CD4-positive, alpha-beta memory T cell (primary cell): Measurements from ENCODE around the gene ZFYVE27. TPM values are rescaled to one million over a fixed set of nuclear protein-coding genes. Genes with fewer than 3 reads are reported as not detected.
A peak's percentile ranks its signal among the peaks of the same experiment; 100 is the strongest.

Experiments used
- CTCF ChIA-PET: fragments of 350-600 bp; sonication (Branson Sonifier 250); formaldehyde crosslinking; loops from one replicate; lab custom pipeline; 2021; ENCODE audit warnings: inconsistent platforms; ENCODE audit not compliant: partially characterized antibody; lab: Charles Lee
- POLR2A ChIA-PET: fragments of 350-600 bp; sonication (Branson Sonifier 250); formaldehyde crosslinking; loops from one replicate; lab custom pipeline; 2021; ENCODE audit not compliant: partially characterized antibody; lab: Charles Lee
- DNase-seq, 5 donors: peaks; one replicate each; pipeline versions ENCODE4 v3.0.0 to v3.0.0-alpha.2; 2020 to 2022; ENCODE audit warnings: mixed read lengths in 1 of 5
- H3K27ac ChIP-seq: one replicate; pipeline ENCODE4 v1.7.0; 2013; ENCODE audit warnings: low read depth, low read length
- H3K27me3 ChIP-seq: 2 replicates; pipeline ENCODE4 v1.7.0; 2013; ENCODE audit warnings: mild to moderate bottlenecking, low read length, moderate library complexity; ENCODE audit not compliant: insufficient read depth
- H3K36me3 ChIP-seq: 2 replicates; pipeline ENCODE4 v1.7.0; 2013; ENCODE audit warnings: mild to moderate bottlenecking, low read length, moderate library complexity; ENCODE audit not compliant: insufficient read depth
- H3K4me1 ChIP-seq: 2 replicates; pipeline ENCODE4 v1.7.0; 2013; ENCODE audit warnings: mild to moderate bottlenecking, low read length, moderate library complexity; ENCODE audit not compliant: insufficient read depth
- H3K4me3 ChIP-seq, 2 donors: one replicate each; pipeline ENCODE4 v1.7.0; 2013; ENCODE audit warnings: low read length in 2 of 2, mild to moderate bottlenecking in 1 of 2
- H3K9me3 ChIP-seq, 2 donors: one replicate each; pipeline ENCODE4 v1.7.0; 2013; ENCODE audit warnings: low read length in 2 of 2, control low read depth in 1 of 2; ENCODE audit not compliant: control insufficient read depth in 1 of 2
- H3K27ac Mint-ChIP-seq, 7 donors: one replicate each; pipeline ENCODE4 v1.8.0; 2020 to 2021; ENCODE audit warnings: mixed read lengths in 7 of 7, mild to moderate bottlenecking in 6 of 7, inconsistent platforms in 3 of 7, moderate library complexity in 3 of 7
- H3K27me3 Mint-ChIP-seq, 2 donors: one replicate each; pipeline ENCODE4 v1.8.0; 2020 to 2021; ENCODE audit warnings: mixed read lengths in 2 of 2
- H3K36me3 Mint-ChIP-seq, 2 donors: one replicate each; pipeline ENCODE4 v1.8.0; 2020 to 2021; ENCODE audit warnings: mixed read lengths in 2 of 2, inconsistent platforms in 1 of 2, mild to moderate bottlenecking in 1 of 2
- H3K4me1 Mint-ChIP-seq, 4 donors: one replicate each; pipeline ENCODE4 v1.8.0; 2020 to 2021; ENCODE audit warnings: mixed read lengths in 4 of 4, mild to moderate bottlenecking in 1 of 4
- H3K4me3 Mint-ChIP-seq, 8 donors: one replicate each; pipeline ENCODE4 v1.8.0; 2020 to 2021; ENCODE audit warnings: mixed read lengths in 8 of 8, mild to moderate bottlenecking in 7 of 8, moderate library complexity in 6 of 8, inconsistent platforms in 3 of 8
- H3K9me3 Mint-ChIP-seq, 8 donors: one replicate each; pipeline ENCODE4 v1.8.0; 2020 to 2021; ENCODE audit warnings: mixed read lengths in 8 of 8, mild to moderate bottlenecking in 5 of 8, inconsistent platforms in 3 of 8, moderate library complexity in 1 of 8
- intact Hi-C: fragments of 100-400 bp; cut with micrococcal nuclease; formaldehyde crosslinking; loops from one replicate; pipeline ENCODE4 v1.15.1; 2023
- polyA plus RNA-seq, 2 donors: library from polyadenylated mRNA; unstranded; fragments of 300-500 nt; fragmentation: Illumina TruSeq; gene quantifications; one replicate each; pipeline ENCODE4 v1.2.3, GENCODE V29; 2021
- total RNA-seq, 2 experiments: library from RNA; stranded (reverse); gene quantifications; one replicate each; pipeline ENCODE4 v1.2.3, GENCODE V29; 2021

The ZFYVE27 gene
- total and polyA plus RNA-seq, 4 experiments from 2014 or later: 26.8 to 64.5 (median 44.1) TPM

GRCh38 chr10:97701438-97702069 is 35.4 kb upstream of the ZFYVE27 start:
- POLR2A ChIA-PET: interaction anchor here (0.8 to 1.5 kb wide), 5 partner anchors 13 to 35 kb away, joined by 3 to 4 read pairs (median 3); partner anchors contain the start of genes AVPI1 and ZFYVE27
- no peaks in the 10 kb centered on the region for H3K9me3 ChIP-seq
- H3K27ac ChIP-seq: no peak overlapping the region
- intact Hi-C loops: loop anchor here (1.0 to 10.0 kb wide), 3 partner anchors 25 to 343 kb away; no protein-coding TSS in a partner anchor
- H3K27ac Mint-ChIP-seq: no peak overlapping the region
- no peak overlapping the region for H3K4me3 ChIP-seq
- no peaks in the 10 kb centered on the region for H3K4me1 ChIP-seq
- H3K27me3 ChIP-seq: no peaks in the 10 kb centered on the region
- peaks cover 8 to 10% of the 10 kb centered on the region in 2 donors for H3K27me3 Mint-ChIP-seq
- DNase-seq: peak; percentile 56 to 65 (median 64)
- CTCF ChIA-PET: interaction anchor here (1.0 to 20.3 kb wide), 21 partner anchors 8 to 343 kb away, joined by 3 to 436 read pairs (median 5); partner anchors contain the start of genes ANKRD2, AVPI1, MARVELD1 and ZFYVE27
- no peak overlapping the region for H3K4me3 Mint-ChIP-seq
- H3K36me3 ChIP-seq: no peaks in the 10 kb centered on the region
- no peaks in the 10 kb centered on the region for H3K9me3 Mint-ChIP-seq
- H3K4me1 Mint-ChIP-seq: no peaks in the 10 kb centered on the region
- H3K36me3 Mint-ChIP-seq: no peaks in the 10 kb centered on the region

GRCh38 chr10:97703398-97704067 is 33.4 kb upstream of the ZFYVE27 start:
- ChIA-PET CTCF (interaction anchor here (0.7 to 20.3 kb wide), 8 partner anchors 9 to 62 kb away, joined by 3 to 436 read pairs (median 17); partner anchors contain the start of genes AVPI1, MARVELD1 and ZFYVE27), POLR2A (no interaction called here)
- Histone ChIP-seq H3K4me3 (no peak overlapping the region), H3K4me1 (no peaks in the 10 kb centered on the region), H3K9me3 (no peaks in the 10 kb centered on the region), H3K27me3 (no peaks in the 10 kb centered on the region), H3K36me3 (no peaks in the 10 kb centered on the region), H3K27ac (no peak overlapping the region)
- Mint-ChIP-seq H3K36me3 (no peaks in the 10 kb centered on the region), H3K27ac (peak overlapping the region in 1 of 7 donors; percentile 52), H3K9me3 (no peaks in the 10 kb centered on the region), H3K4me3 (no peak overlapping the region), H3K27me3 (peaks cover 13 to 15% of the 10 kb centered on the region in 2 donors), H3K4me1 (no peaks in the 10 kb centered on the region)
- no peak for DNase-seq
- intact Hi-C loops: loop anchor here (10.0 kb wide), 1 partner anchor 341 kb away; no protein-coding TSS in a partner anchor

DNA sequence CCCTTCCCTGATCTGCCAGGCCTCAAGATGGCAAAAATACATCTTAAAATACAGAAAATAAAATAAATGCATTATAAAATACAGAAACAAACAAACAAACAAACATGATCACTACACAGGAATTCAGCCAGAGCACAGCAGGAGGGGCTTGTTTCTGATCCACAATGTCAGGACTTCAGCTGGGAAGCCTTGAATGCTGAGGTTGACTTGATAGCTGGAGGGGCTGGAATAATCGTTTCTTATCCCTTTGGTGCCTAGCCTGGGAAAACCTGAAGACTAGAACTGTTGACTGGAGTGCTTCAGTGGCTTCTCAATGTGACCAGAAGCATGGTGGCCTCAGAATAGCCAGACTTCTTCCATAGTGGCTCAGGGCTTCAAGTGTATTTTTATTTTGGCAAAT is 32.6 kb upstream of the ZFYVE27 start:
- Mint-ChIP-seq H3K9me3 (no peaks in the 10 kb centered on the region), H3K4me1 (peaks cover 0 to 2% (median 0%) of the 10 kb centered on the region in 4 donors), H3K27ac (no peak overlapping the region), H3K36me3 (no peaks in the 10 kb centered on the region), H3K4me3 (no peak overlapping the region), H3K27me3 (peaks cover 16 to 17% of the 10 kb centered on the region in 2 donors)
- Histone ChIP-seq H3K4me3 (no peak overlapping the region), H3K27ac (no peak overlapping the region), H3K36me3 (no peaks in the 10 kb centered on the region), H3K27me3 (no peaks in the 10 kb centered on the region), H3K4me1 (no peaks in the 10 kb centered on the region), H3K9me3 (no peaks in the 10 kb centered on the region)
- DNase-seq: no peak
- CTCF ChIA-PET: interaction anchor here (0.7 to 20.3 kb wide), 7 partner anchors 8 to 43 kb away, joined by 3 to 436 read pairs (median 7); partner anchors contain the start of genes AVPI1, MARVELD1 and ZFYVE27
- intact Hi-C loops: loop anchor here (10.0 kb wide), 1 partner anchor 340 kb away; no protein-coding TSS in a partner anchor
- POLR2A ChIA-PET: no interaction called here

GRCh38 chr10:97705006-97705670 is 31.8 kb upstream of the ZFYVE27 start:
- H3K4me3 Mint-ChIP-seq: no peak overlapping the region
- H3K36me3 Mint-ChIP-seq: no peaks in the 10 kb centered on the region
- no peaks in the 10 kb centered on the region for H3K27me3 ChIP-seq
- peaks cover 19 to 22% of the 10 kb centered on the region in 2 donors for H3K27me3 Mint-ChIP-seq
- no peaks in the 10 kb centered on the region for H3K4me1 ChIP-seq
- H3K9me3 ChIP-seq: no peaks in the 10 kb centered on the region
- H3K4me3 ChIP-seq: no peak overlapping the region
- H3K36me3 ChIP-seq: no peaks in the 10 kb centered on the region
- no peak for DNase-seq
- CTCF ChIA-PET: interaction anchor here (0.7 to 20.3 kb wide), 4 partner anchors 10 to 28 kb away, joined by 3 to 436 read pairs (median 81); partner anchors contain the start of genes AVPI1 and ZFYVE27
- H3K9me3 Mint-ChIP-seq: no peaks in the 10 kb centered on the region
- no peak overlapping the region for H3K27ac Mint-ChIP-seq
- POLR2A ChIA-PET: no interaction called here
- H3K27ac ChIP-seq: no peak overlapping the region
- intact Hi-C loops: loop anchor here (10.0 kb wide), 1 partner anchor 340 kb away; no protein-coding TSS in a partner anchor
- H3K4me1 Mint-ChIP-seq: peaks cover 0 to 6% (median 0%) of the 10 kb centered on the region in 4 donors

DNA sequence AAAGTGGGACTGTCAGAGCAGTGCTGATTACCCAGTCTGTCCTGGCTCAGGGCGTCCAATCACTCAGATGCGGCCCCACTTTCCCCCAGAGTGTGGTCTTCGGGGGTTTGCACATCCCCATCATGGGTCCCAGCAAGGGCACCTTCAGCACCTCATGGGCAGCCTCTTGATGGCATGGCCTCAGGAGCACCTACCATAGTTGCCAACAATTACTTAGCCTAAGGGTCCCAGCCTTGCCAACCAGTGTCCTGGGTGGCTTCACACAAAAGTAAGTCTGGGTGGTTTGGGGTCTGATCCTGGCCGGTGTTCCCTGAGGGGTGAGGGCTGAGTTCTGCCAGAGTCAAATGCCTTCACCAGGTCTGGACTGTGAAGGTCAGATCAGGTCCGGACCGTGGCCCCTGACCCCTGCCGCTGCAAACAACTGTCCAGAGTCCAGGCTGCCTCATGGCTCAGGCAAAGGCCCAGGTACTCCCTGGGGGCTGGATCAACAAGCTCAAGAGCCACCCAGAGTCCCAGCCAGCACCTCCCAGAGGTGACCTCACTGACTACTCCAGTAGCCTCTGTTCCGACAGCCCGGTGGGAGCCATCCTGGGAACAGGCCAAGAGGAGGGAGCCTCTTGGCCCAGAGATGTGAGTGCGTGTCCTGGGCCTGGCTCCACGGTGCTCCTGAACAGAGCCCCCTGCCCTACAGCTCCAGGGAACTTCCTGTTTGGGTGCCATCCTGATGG is 29.6 kb upstream of the ZFYVE27 start:
- H3K27ac ChIP-seq: no peak overlapping the region
- CTCF ChIA-PET: interaction anchor here (0.8 to 20.3 kb wide), 6 partner anchors 11 to 45 kb away, joined by 3 to 436 read pairs (median 4); partner anchors contain the start of genes AVPI1 and ZFYVE27
- no peaks in the 10 kb centered on the region for H3K36me3 ChIP-seq
- H3K4me1 Mint-ChIP-seq: peaks cover 2 to 6% (median 4%) of the 10 kb centered on the region in 4 donors
- no peaks in the 10 kb centered on the region for H3K4me1 ChIP-seq
- no peak overlapping the region for H3K27ac Mint-ChIP-seq
- H3K27me3 Mint-ChIP-seq: peaks cover 18 to 22% of the 10 kb centered on the region in 2 donors
- H3K4me3 ChIP-seq: no peak overlapping the region
- H3K4me3 Mint-ChIP-seq: no peak overlapping the region
- POLR2A ChIA-PET: no interaction called here
- no peaks in the 10 kb centered on the region for H3K36me3 Mint-ChIP-seq
- peak in 1 of 5 donors; percentile 32 for DNase-seq
- no peaks in the 10 kb centered on the region for H3K9me3 ChIP-seq
- intact Hi-C loops: loop anchor here (10.0 kb wide), 1 partner anchor 338 kb away; no protein-coding TSS in a partner anchor
- no peaks in the 10 kb centered on the region for H3K27me3 ChIP-seq
- H3K9me3 Mint-ChIP-seq: no peaks in the 10 kb centered on the region

DNA sequence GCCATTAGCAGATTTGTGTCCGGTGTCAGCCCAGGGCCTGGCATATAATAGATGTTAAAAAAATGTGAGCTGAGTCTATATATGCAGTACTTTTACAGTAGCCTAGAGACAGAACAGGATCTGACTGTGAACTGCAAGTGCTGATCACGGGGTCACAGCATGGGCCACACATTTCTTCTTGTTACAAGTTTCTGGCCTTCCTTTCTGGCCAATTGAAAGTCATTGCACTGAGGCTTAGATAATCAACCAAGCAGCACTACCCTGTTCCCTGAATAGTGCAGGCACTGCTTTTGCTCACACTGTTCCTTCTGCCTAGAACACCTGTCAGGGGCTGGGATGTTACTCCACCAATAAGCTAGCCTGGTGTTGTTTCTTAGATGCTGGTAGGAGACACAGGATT is 28.8 kb upstream of the ZFYVE27 start:
- ChIA-PET CTCF (interaction anchor here (0.8 to 20.3 kb wide), 7 partner anchors 9 to 121 kb away, joined by 3 to 436 read pairs (median 4); partner anchors contain the start of genes AVPI1 and ZFYVE27), POLR2A (no interaction called here)
- H3K27me3 ChIP-seq: no peaks in the 10 kb centered on the region
- H3K9me3 ChIP-seq: no peaks in the 10 kb centered on the region
- H3K27me3 Mint-ChIP-seq: peaks cover 17 to 21% of the 10 kb centered on the region in 2 donors
- no peak for DNase-seq
- H3K9me3 Mint-ChIP-seq: no peaks in the 10 kb centered on the region
- H3K36me3 Mint-ChIP-seq: no peaks in the 10 kb centered on the region
- peaks cover 5 to 11% (median 8%) of the 10 kb centered on the region in 4 donors for H3K4me1 Mint-ChIP-seq
- H3K27ac Mint-ChIP-seq: no peak overlapping the region
- H3K4me3 ChIP-seq: no peak overlapping the region
- intact Hi-C loops: loop anchor here (10.0 kb wide), 1 partner anchor 337 kb away; no protein-coding TSS in a partner anchor
- no peak overlapping the region for H3K27ac ChIP-seq
- no peaks in the 10 kb centered on the region for H3K36me3 ChIP-seq
- peaks cover 4% of the 10 kb centered on the region for H3K4me1 ChIP-seq
- no peak overlapping the region for H3K4me3 Mint-ChIP-seq
